GM12878 (cell line): ENCODE measurements around the gene BEST4. TPM values are rescaled to one million over a fixed set of nuclear protein-coding genes. Genes with fewer than 3 reads are reported as not detected.

Experiments used
- ATAC-seq: fragments of 200-7000 bp; cut with Tn5 transposase; 3 replicates; pipeline ENCODE4 v1.9.1; 2020; ENCODE audit warnings: mild to moderate bottlenecking, moderate library complexity
- Bru-seq: library from RNA; stranded (reverse); fragments of 400-500 nt; gene quantifications from one replicate; lab custom pipeline; 2021; lab: Mats Ljungman, UMichigan
- BruChase-seq, 2 experiments: library from RNA; stranded (reverse); fragments of 400-500 nt; gene quantifications; one replicate each; lab custom pipeline; 2021; lab: Mats Ljungman, UMichigan
- BruUV-seq: library from RNA; stranded (reverse); fragments of 400-500 nt; replicated peaks from 2 replicates; lab custom pipeline; 2021; lab: Mats Ljungman, UMichigan
- CTCF ChIA-PET: fragments of 300-600 bp; sonication (Branson Sonifier 250); formaldehyde crosslinking; extraction: SDS; loops from one replicate; lab custom pipeline; 2021; ENCODE audit warnings: inconsistent platforms; lab: Yijun Ruan, JAX
- POLR2A ChIA-PET: fragments of 350-600 bp; formaldehyde crosslinking; extraction: SDS; loops from one replicate; lab custom pipeline; 2021; ENCODE audit warnings: inconsistent platforms; lab: Charles Lee
- RAD21 ChIA-PET: fragments of 300-600 bp; sonication (Branson Sonifier 250); formaldehyde crosslinking; loops from one replicate; lab custom pipeline; 2023; ENCODE audit warnings: antibody characterized with exemption; ENCODE audit not compliant: unreplicated experiment; lab: Charles Lee
- SMC1A ChIA-PET: fragments of 300-600 bp; sonication (Branson Sonifier 250); formaldehyde crosslinking; loops from one replicate; lab custom pipeline; 2023; ENCODE audit not compliant: unreplicated experiment, uncharacterized antibody; lab: Charles Lee
- DNase-seq: peaks from one replicate; pipeline ENCODE4 v3.0.0-alpha.2; 2011; ENCODE audit warnings: low read depth, low spot score
- FAIRE-seq: peaks from 3 replicates; lab custom pipeline; 2011; peaks lifted over from hg19 to GRCh38; lab: Jason Lieb, UNC
- H2AFZ ChIP-seq: 2 replicates; pipeline ENCODE4 v1.6.0; 2011; ENCODE audit warnings: low read depth, low read length, control low read depth; ENCODE audit not compliant: control insufficient read depth
- H3K27ac ChIP-seq: 2 replicates; pipeline ENCODE4 v1.5.1; 2011; ENCODE audit warnings: control low read depth; ENCODE audit not compliant: control insufficient read depth, insufficient read depth
- H3K27me3 ChIP-seq, 2 experiments: replicated peaks in 1 of 2; 2 replicates each; pipeline versions ENCODE4 v1.6.0 to v1.6.1; 2011; ENCODE audit warnings: low read length in 1 of 2; ENCODE audit not compliant: control insufficient read depth in 2 of 2, insufficient read depth in 2 of 2
- H3K36me3 ChIP-seq, 2 experiments: 2 replicates each; pipeline ENCODE4 v1.5.1; 2011; ENCODE audit warnings: low read length in 1 of 2; ENCODE audit not compliant: control insufficient read depth in 2 of 2, insufficient read depth in 2 of 2
- H3K4me1 ChIP-seq: 2 replicates; pipeline ENCODE4 v1.6.1; 2011; ENCODE audit warnings: mild to moderate bottlenecking, low read length, moderate library complexity, mixed read lengths; ENCODE audit not compliant: control insufficient read depth, insufficient read depth
- H3K4me2 ChIP-seq: 2 replicates; pipeline ENCODE4 v1.6.0; 2011; ENCODE audit warnings: control low read depth; ENCODE audit not compliant: control insufficient read depth, insufficient read depth
- H3K4me3 ChIP-seq: fragments of 200-600 bp; sonication (generic); 2 replicates; pipeline ENCODE4 v1.5.1; 2016
- H3K79me2 ChIP-seq: 2 replicates; pipeline ENCODE4 v1.6.0; 2011; ENCODE audit warnings: low read length; ENCODE audit not compliant: control insufficient read depth, insufficient read depth
- H3K9ac ChIP-seq: 2 replicates; pipeline ENCODE4 v1.8.0; 2011; ENCODE audit warnings: low read length, control low read depth, mixed read lengths; ENCODE audit not compliant: control insufficient read depth, insufficient read depth
- H3K9me3 ChIP-seq: replicated peaks from 3 replicates; pipeline ENCODE4 v1.5.1; 2011; ENCODE audit warnings: mild to moderate bottlenecking, low read length; ENCODE audit not compliant: control insufficient read depth, insufficient read depth
- H4K20me1 ChIP-seq: 2 replicates; pipeline ENCODE4 v1.6.0; 2011; ENCODE audit not compliant: control insufficient read depth, insufficient read depth
- BMI1 ChIP-seq: fragments of 450-650 bp; IDR thresholded peaks from 2 replicates; pipeline ENCODE4 v1.6.1; 2016; ENCODE audit warnings: mild to moderate bottlenecking, moderate library complexity, borderline replicate concordance
- BRCA1 ChIP-seq: IDR thresholded peaks from 2 replicates; pipeline ENCODE4 v1.6.1; 2011; ENCODE audit warnings: low read depth, low read length, improper control_type of control experiment
- CEBPB ChIP-seq, 2 experiments: fragments of 150-350 bp in 1 of 2; IDR thresholded peaks; 2 replicates each; pipeline ENCODE4 v1.6.1; 2012 to 2014; ENCODE audit warnings: low read depth in 2 of 2, low read length in 2 of 2, borderline replicate concordance in 1 of 2, inconsistent platforms in 1 of 2
- CEBPZ ChIP-seq: fragments of 150-350 bp; IDR thresholded peaks from 2 replicates; pipeline ENCODE4 v1.6.1; 2016; ENCODE audit warnings: low read depth, low read length
- MYB ChIP-seq: fragments of 150-350 bp; IDR thresholded peaks from 2 replicates; pipeline ENCODE4 v1.6.1; 2014; ENCODE audit warnings: mild to moderate bottlenecking, low read depth, low read length, borderline replicate concordance
- NFXL1 ChIP-seq: fragments of 450-650 bp; IDR thresholded peaks from 2 replicates; pipeline ENCODE4 v1.6.1; 2017; ENCODE audit warnings: antibody characterized with exemption, mild to moderate bottlenecking, borderline replicate concordance
- POLR2AphosphoS5 ChIP-seq: IDR thresholded peaks from 2 replicates; pipeline ENCODE4 v1.6.1; 2011; ENCODE audit warnings: mild to moderate bottlenecking, low read length, inconsistent platforms
- RAD51 ChIP-seq: fragments of 450-650 bp; IDR thresholded peaks from 2 replicates; pipeline ENCODE4 v1.6.1; 2016; ENCODE audit warnings: moderate library complexity, mild to moderate bottlenecking, inconsistent platforms
- SRF ChIP-seq, 2 experiments: IDR thresholded peaks; 2 replicates each; pipeline ENCODE4 v1.6.1; 2011; ENCODE audit warnings: low read depth in 2 of 2, low read length in 2 of 2, mild to moderate bottlenecking in 1 of 2, moderate library complexity in 1 of 2
- TARDBP ChIP-seq: IDR thresholded peaks from 2 replicates; pipeline ENCODE4 v1.6.1; 2016; ENCODE audit warnings: borderline replicate concordance
- ZNF384 ChIP-seq: IDR thresholded peaks from 2 replicates; pipeline ENCODE4 v1.6.1; 2012; ENCODE audit warnings: low read depth, mild to moderate bottlenecking, low read length, improper control_type of control experiment, borderline replicate concordance
- WGBS: methylation state at CpG from one replicate; pipeline ENCODE4 v1.1.6; 2016; ENCODE audit warnings: low lambda C conversion rate; ENCODE audit not compliant: insufficient replicate concordance, insufficient coverage; ENCODE audit errors: missing lambda C conversion rate; 5-methylcytosine and 5-hydroxymethylcytosine counted together
- in situ Hi-C: fragments of 300-500 bp; cut with MboI; formaldehyde crosslinking; loops from 9 replicates; pipeline ENCODE4 v1.14.3; 2018; ENCODE audit warnings: mixed read lengths
- intact Hi-C: fragments of 100-400 bp; cut with micrococcal nuclease; formaldehyde crosslinking; loops from one replicate; pipeline ENCODE4 v1.14.2; 2022; ENCODE audit not compliant: unreplicated experiment
- long read RNA-seq, 2 experiments: library from polyadenylated mRNA; unstranded; transcript quantifications; one replicate each; pipeline ENCODE4 v2.0.0, GENCODE V29; 2019 to 2020
- polyA minus RNA-seq, 3 experiments: library from RNA; depleted of rRNA, polyadenylated mRNA; stranded (reverse); fragments of >200 nt; gene quantifications; 2 replicates each; pipeline ENCODE4 v1.2.3, GENCODE V29; 2011
- polyA plus RNA-seq, 11 experiments: library from polyadenylated mRNA; depleted of rRNA in 4 of 11; unstranded in 6 of 11; stranded (reverse) in 5 of 11; fragments of >200 nt; fragmentation: Nextera tagmentation in 4 of 11; fragmentation: Illumina TruSeq in 1 of 11; extraction: Ambion mirVana in 4 of 11; extraction: Trizol in 1 of 11; gene quantifications; 1 replicate in 1 of 11; 2 replicates in 10 of 11; pipeline versions ENCODE4 v1.2.1 to v1.2.3, GENCODE V29; 2011 to 2016; ENCODE audit warnings: inconsistent platforms in 2 of 11, missing spikeins in 2 of 11, low read depth in 1 of 11
- total RNA-seq, 4 experiments: library from RNA; depleted of rRNA in 3 of 4; stranded (reverse); fragments of >200 nt in 3 of 4; fragmentation: Illumina TruSeq in 1 of 4; extraction: Trizol in 1 of 4; gene quantifications; 2 replicates each; pipeline versions ENCODE4 v1.2.1 to v1.2.3, GENCODE V29; 2013 to 2021
- TF ChIP-seq, protein P1 (sequence below): IDR thresholded peaks from 2 replicates; pipeline ENCODE4 v1.6.1; 2012; ENCODE audit warnings: mild to moderate bottlenecking, low read depth, low read length

The BEST4 gene
- 0.48 and 0.83 TPM in 2 replicates for total RNA-seq (2013; cell fraction: nucleolus; rRNA removed)
- total RNA-seq (2014; rRNA removed), result 0.65 and 0.85 TPM in 2 replicates
- total RNA-seq (2014; rRNA removed; fragmentation: Illumina TruSeq; extraction: Trizol), result 0.40 and 0.46 TPM in 2 replicates
- total RNA-seq (2021), result 1.3 and 1.5 TPM in 2 replicates
- 0.20 TPM for polyA plus RNA-seq (2011; ENCODE audit: low read depth)
- 0.08 TPM in 1 of 2 replicates, not detected in the other for polyA plus RNA-seq (2011; rRNA removed)
- polyA plus RNA-seq (2011; cell fraction: cytosol; rRNA removed), result 0.03 and 0.16 TPM in 2 replicates
- 0.22 TPM in 2 replicates for polyA plus RNA-seq (2011; cell fraction: nucleus; rRNA removed)
- polyA plus RNA-seq (2012), result 0.76 and 1.2 TPM in 2 replicates
- 0.38 and 0.73 TPM in 2 replicates for polyA plus RNA-seq (2014; fragmentation: Illumina TruSeq; extraction: Trizol)
- polyA plus RNA-seq (2014; fragmentation: Nextera tagmentation; extraction: Ambion mirVana), result under 1 TPM; 0.06 to 0.20 TPM
- polyA plus RNA-seq (2014; rRNA removed), result 0.76 and 0.94 TPM in 2 replicates
- under 1 TPM; 0.43 to 0.98 TPM for polyA plus RNA-seq (2016; fragmentation: Nextera tagmentation; extraction: Ambion mirVana)
- 0.10 TPM in 1 of 2 replicates, not detected in the other for polyA minus RNA-seq (2011; rRNA and poly(A)+ RNA removed)
- polyA minus RNA-seq (2011; cell fraction: cytosol; rRNA and poly(A)+ RNA removed), result not detected in 2 replicates
- 0.19 TPM in 1 of 2 replicates, not detected in the other for polyA minus RNA-seq (2011; cell fraction: nucleus; rRNA and poly(A)+ RNA removed)
- percentile 36 among the genes with signal in this experiment for Bru-seq, nascent RNA
- percentile 23 among the genes with signal in this experiment for BruChase-seq, experiment 1, labeled RNA remaining after a 6-hour chase
- BruChase-seq, experiment 2, labeled RNA remaining after a 2-hour chase, result percentile 25 among the genes with signal in this experiment
- long read RNA-seq, experiment 1, result 0 reads
- long read RNA-seq, experiment 2, result 0 reads

GRCh38 chr1:44788120-44788860 lies at the start of gene BEST4:
TSS of gene BEST4 (minus strand) at chr1:44788170. CDS start at chr1:44787705, 465 bp downstream.
- ChIA-PET RAD21 (interaction anchor here (0.6 to 1.4 kb wide), 2 partner anchors 56 to 57 kb away, joined by 3 to 4 read pairs; partner anchors contain the start of gene RNU5D-1), POLR2A (interaction anchor here (0.5 to 2.4 kb wide), 4 partner anchors 13 to 222 kb away, joined by 3 to 9 read pairs (median 4); partner anchors contain the start of gene RPS8), SMC1A (interaction anchor here (0.8 to 2.3 kb wide), 3 partner anchors 9 to 224 kb away, joined by 3 to 12 read pairs (median 4); partner anchors contain the start of genes HECTD3 and UROD), CTCF (interaction anchor here (0.7 to 2.6 kb wide), 9 partner anchors 9 to 223 kb away, joined by 3 to 15 read pairs (median 4); partner anchors contain the start of genes HECTD3, PLK3, RNU5D-1 and UROD)
- Histone ChIP-seq H3K4me1 (peaks cover 30% of the 10 kb centered on the region), H3K9me3 (no peaks in the 10 kb centered on the region), H3K4me3 (no peak within 1 kb of the TSS), H3K27me3 (no peaks in the 10 kb centered on the region), H3K36me3 (no peaks in the 10 kb centered on the region), H2AFZ (no peak within 1 kb of the TSS), H4K20me1 (no peaks in the 10 kb centered on the region), H3K4me2 (no peak within 1 kb of the TSS), H3K27ac (no peak within 1 kb of the TSS), H3K9ac (no peak within 1 kb of the TSS), H3K79me2 (no peaks in the 10 kb centered on the region; the same call in 1 of the 2 replicates)
- ATAC-seq (no peak), DNase-seq (no peak), FAIRE-seq (no peak)
- intact Hi-C loops (no loop called here), in situ Hi-C loops (no loop called here)
- BruUV-seq, result no TSS peak
- WGBS, result 74% methylated on average over 9 of the region's 9 CpGs
- no peak for TF ChIP-seq ZNF384
- no peak for TF ChIP-seq MYB
- no peak for TF ChIP-seq CEBPB (IDR thresholded peaks at IDR 0.05; ENCODE audit: borderline replicate concordance in 1 of 2, low read depth in 2 of 2, low read length in 2 of 2)
- TF ChIP-seq TARDBP, result no peak
- no peak for TF ChIP-seq BMI1
- TF ChIP-seq BRCA1, result no peak
- TF ChIP-seq, protein P1, sequence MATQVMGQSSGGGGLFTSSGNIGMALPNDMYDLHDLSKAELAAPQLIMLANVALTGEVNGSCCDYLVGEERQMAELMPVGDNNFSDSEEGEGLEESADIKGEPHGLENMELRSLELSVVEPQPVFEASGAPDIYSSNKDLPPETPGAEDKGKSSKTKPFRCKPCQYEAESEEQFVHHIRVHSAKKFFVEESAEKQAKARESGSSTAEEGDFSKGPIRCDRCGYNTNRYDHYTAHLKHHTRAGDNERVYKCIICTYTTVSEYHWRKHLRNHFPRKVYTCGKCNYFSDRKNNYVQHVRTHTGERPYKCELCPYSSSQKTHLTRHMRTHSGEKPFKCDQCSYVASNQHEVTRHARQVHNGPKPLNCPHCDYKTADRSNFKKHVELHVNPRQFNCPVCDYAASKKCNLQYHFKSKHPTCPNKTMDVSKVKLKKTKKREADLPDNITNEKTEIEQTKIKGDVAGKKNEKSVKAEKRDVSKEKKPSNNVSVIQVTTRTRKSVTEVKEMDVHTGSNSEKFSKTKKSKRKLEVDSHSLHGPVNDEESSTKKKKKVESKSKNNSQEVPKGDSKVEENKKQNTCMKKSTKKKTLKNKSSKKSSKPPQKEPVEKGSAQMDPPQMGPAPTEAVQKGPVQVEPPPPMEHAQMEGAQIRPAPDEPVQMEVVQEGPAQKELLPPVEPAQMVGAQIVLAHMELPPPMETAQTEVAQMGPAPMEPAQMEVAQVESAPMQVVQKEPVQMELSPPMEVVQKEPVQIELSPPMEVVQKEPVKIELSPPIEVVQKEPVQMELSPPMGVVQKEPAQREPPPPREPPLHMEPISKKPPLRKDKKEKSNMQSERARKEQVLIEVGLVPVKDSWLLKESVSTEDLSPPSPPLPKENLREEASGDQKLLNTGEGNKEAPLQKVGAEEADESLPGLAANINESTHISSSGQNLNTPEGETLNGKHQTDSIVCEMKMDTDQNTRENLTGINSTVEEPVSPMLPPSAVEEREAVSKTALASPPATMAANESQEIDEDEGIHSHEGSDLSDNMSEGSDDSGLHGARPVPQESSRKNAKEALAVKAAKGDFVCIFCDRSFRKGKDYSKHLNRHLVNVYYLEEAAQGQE, result no peak
- TF ChIP-seq POLR2AphosphoS5, result no peak
- no peak for TF ChIP-seq SRF (IDR thresholded peaks at IDR 0.05; ENCODE audit: low read depth in 2 of 2, low read length in 2 of 2)
- TF ChIP-seq NFXL1, result no peak
- no peak for TF ChIP-seq CEBPZ
- no peak for TF ChIP-seq RAD51
